GM21367 (cell line): ENCODE measurements around the gene SYT17.

Source experiments
- ATAC-seq: cut with Tn5 transposase; IDR thresholded peaks from one replicate; pipeline ENCODE4 v1.9.1; 2021; ENCODE audit not compliant: unreplicated experiment

The SYT17 gene

DNA sequence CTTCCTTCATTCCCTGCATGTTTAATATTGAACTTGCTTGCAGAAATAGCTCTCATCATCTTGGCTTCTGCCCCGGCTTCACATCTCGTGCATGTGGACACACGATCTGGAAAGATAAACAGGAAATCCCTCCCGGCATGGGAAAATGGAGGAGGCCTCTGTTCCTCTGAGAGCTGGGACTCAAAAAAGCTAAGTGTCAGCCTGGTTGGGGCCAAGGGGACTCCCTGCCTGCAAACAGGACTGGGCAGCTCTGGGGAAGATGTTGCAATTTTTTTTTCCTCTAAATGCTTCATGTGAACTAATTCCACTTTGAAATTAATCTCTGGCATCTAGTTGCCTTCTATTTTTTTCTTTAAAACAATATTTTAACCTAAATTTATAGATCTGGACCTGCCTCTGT lies 29.4 kb upstream of the SYT17 start:
- ATAC-seq = no peak

DNA sequence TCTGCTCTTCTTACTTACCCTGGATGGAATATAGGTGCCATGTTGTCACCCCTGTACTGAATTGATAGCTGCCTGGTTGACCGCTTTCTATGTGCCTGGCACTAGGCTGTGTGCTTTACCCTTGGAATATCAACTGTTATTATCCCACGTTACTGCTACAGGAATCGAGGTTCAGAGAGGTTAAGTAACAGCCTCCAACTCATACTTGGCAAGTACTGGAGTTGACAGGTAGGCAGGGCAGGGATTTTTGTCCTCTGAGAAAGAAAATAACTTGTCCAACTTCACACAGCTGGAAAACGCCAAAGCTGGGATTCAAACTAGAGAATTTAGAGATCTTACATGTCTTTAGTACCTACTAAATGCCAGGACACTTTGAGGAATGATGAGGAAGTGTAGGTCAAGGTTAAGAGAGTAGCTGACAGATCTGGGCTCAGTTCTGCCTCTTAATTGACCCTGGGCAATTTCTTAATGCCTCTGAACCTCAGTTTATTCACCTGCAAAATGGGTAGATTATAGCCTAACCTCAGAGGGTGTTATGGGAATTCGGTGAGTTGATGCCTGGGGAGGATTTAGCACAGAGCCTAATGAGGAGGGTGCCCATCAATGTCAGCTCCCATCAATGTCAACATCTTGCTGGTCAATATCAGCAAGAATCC lies 28.5 kb upstream of the SYT17 start:
- ATAC-seq = no peak

DNA sequence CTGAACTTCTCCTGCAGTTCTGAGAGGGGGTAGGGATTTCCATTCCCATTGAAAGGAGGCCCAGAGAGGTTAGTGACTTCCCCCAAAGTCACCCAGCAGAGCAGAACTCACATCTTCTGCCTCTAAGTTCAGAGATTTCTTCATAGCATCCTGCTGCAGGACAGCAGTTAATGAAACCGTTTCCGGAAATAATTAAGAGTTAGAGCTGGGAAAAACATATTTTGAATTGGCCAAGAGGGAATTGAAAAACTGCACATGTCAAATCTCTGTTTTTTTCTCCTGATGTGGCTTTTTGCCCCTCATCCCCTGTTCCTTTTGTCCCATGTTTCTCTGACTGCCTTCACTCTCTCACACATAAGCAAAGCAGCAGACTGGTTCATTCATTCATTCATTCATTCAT lies 27.6 kb upstream of the SYT17 start:
- ATAC-seq = no peak

DNA sequence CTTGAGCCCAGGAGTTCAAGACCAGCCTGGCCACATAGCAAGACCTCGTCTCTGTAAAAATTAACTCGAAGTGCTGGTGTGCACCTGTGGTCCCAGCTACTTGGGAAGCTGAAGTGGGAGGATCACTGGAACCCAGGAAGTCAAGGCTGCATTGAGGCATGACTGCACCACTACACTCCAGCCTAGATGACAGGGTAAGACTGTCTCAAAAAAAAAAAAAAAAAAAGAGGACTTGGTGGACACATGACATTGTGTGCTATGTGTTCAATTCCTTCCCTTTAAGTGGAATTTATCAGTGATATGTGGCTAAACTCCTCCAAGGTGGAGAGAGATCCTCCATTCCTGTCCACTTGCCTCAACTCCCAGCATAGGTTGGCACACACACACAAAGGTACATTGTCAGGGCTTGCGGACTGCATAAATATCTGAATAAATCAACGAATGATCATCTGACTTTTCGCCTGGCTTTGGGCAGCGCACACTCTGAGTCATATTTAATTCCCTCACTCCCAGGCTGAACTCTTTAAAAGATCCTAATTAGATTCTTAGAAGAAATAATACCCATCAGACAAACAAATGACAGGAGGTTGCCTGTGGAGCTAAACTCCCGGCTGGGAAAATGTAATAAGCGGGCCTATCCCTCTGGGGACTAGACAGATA lies 25.0 kb upstream of the SYT17 start:
- ATAC-seq = no peak

DNA sequence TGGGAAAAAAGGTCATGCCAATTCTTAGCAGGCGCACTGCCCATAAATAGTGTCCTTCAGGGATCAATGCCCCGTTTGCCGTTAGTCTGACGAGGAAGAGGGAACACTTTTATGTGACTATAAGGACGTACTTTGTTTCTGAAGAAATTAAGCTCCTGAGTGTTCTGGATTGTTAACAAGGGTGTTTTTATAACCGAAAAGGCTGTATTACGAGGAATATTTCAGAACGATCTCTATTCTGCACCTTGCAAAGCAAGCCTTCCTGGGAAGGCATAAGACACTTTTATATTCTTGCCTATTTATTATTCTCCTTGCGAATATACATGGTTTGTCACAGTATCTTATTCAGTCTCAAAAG lies 24.5 kb upstream of the SYT17 start:
- no peak for ATAC-seq

DNA sequence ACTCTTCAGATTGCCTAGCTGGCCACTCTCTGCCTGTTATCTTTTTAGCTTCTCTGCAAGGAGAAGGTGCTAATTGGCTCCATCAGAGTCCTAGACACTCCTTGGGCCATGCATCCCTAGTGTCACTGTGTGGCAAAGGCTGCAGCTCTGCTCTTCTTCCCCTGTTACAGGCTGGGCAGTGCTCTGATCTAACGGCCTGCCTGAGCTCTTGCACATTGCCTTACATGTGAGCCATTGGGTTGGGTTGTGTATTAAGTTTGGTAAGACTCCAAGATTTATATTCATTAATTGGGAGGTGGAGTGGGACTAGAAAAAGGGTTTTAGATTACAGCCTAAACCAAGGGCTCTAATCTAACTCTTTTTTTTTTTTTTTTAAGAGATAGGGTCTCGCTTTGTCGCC lies 23.0 kb upstream of the SYT17 start:
- no peak for ATAC-seq

DNA sequence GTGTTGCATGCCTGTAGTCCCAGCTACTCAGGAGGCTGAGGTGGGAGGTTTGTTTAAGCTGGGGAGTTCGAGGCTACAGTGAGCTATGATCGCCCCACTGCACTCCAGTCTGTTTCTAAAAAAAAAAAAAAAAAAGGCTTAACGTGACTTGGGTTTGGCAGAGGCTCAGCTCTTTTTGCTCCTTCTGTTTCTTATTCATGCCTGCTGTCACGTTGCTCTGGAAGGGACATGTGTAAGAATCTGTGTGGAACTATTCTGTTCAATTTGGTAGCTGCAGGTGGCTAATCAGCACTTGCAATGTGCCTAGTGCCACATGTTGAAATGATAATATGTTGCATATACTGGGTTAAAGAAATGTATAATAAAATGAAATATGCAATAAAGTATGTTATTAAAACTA lies 20.9 kb upstream of the SYT17 start:
- ATAC-seq = no peak

DNA sequence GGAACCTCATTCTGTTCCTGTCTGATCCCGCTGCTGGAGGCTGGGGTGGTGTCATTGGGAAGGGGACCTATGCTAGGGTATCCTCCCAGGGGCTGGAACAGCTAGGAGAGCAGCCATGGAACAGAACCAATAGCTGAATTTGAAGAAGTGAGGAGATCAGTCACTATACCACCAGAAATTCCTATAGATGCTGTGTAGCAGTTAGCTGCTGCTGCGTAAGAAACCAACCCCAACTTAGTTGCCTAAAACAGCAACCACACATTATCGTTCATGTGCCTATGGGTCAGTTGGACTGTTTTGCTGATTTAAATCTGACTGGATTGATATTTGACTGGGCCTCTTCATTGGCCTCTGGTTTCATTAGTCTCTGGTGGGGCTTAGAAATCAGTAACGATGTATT lies 20.4 kb upstream of the SYT17 start:
- no peak for ATAC-seq

DNA sequence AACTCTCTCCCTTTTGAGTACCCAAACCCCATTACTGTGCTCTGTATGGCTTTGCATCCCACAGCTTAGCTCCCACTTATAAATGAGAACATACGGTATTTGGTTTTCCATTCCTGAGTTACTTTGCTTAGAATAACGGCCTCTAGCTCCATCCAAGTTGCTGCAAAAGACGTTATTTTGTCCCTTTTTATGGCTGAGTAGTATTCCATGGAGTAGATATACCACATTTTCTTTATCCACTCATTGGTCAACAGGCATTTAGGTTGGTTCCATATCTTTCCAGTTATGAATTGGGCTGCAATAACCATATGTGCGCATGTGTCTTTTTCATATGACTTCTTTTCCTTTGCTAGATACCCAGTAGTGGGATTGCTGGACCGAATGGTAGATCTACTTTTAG lies 19.9 kb upstream of the SYT17 start:
- no peak for ATAC-seq

DNA sequence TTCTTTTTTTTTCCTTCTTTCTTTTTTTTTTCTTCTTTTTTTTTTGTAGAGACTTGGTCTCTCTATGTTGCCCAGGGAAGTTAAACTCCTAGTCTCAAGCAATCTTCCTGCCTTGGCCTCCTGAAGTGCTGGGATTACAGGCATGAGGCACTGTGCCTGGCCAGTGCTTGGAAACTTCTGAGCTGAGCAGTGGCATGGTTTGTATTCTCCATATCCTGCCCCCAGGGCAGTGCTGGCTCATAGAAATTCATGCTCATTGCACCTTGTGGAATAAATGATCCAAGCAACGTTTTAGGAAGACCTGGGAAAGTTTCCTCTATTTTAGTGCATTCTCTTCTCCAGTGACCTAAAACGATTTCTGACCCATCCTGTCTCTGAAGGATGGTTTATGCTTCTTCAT lies 16.7 kb upstream of the SYT17 start:
- ATAC-seq = no peak

DNA sequence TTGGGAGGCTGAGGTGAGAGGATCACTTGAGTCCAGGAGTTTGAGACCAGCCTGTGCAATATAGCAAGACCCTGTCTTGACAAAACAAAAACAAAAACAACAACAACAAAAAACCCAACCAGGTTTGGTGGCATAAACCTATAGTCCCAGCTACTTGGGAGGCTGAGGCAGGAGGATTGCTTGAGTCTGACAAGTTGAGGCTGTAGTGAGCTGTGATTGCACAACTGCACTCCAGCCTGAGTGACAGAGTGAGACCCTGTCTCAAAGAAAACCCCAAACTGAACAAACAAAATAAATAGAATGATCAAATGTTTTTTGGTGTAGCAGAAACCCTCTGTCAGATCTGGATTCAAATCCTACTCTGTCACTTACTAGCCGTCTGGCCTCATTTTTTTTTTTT lies 16.0 kb upstream of the SYT17 start:
- no peak for ATAC-seq

DNA sequence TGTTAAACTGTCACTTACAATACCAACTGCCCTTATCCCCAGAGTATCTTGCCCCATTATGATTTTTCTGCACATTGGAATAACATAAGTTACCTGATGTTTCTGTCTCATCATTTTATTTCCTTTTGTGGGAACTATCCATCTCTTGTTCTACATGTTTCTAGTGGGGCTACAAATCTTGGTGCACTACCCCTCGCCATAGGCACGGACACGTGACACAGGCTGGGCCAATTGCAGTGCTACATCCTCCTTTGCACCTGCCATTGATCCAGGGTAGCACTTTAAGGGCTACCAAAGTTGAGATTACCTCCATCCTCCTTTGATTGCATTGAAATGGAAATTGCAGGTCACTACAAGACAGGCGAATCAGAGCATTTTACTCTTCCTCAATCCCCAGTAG lies 14.2 kb upstream of the SYT17 start:
- ATAC-seq = no peak

DNA sequence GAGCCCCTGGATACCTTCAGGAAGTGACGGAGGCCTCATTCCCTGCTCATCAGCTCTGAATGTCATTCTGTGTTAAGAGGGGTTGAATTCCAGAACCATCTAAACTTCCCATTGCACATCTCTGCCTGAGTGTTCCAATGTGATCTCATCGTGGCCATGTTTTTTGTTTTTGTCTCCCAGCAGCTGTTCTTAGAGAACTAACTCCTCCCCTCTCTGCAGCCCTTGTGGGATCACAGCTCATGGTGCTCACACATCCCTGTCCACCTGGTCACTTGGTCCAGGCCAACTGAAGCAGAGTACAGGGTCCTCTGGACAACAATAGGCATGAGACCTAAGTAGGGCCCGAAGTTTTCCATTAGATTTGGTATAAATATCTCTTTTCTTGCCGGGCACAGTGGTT lies 6.0 kb upstream of the SYT17 start:
- no peak for ATAC-seq

DNA sequence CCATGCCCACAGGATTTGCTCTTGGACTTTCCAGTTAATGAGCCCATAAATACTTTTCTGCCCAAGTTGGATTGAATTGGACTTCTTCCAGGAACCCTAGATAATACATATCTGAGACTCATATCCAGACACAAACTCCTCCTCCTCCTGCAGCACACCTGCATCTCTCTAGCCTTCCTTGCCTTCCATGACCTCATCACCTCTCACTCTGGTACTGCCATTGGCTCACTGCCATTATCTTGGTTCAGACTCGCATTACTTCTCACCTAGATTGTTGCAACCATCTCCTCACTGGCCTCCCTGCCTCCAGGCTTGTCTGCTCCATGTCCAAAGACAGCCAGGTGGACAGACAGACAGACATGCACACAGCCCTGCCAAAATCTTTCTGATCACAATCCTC lies 4.8 kb upstream of the SYT17 start:
- no peak for ATAC-seq

DNA sequence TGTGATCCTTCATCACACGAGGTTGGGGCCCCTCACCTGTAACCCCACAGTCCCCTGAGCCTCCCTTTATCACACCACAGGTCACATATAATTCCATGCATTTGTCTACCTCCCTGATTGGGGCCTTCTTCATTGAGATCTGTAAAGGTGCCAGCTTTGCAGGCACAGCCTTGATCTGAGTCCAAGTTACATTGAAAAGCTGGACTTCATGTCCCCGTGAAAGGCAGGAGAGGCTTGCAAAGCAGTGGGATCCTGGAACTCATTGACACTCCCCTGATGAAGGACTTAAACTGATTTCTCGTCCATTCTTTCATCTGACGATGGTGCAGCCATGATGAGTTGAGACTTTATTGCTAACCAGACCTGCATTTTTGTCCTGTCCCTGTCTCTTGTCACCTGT lies 3.8 kb upstream of the SYT17 start:
- ATAC-seq = no peak

DNA sequence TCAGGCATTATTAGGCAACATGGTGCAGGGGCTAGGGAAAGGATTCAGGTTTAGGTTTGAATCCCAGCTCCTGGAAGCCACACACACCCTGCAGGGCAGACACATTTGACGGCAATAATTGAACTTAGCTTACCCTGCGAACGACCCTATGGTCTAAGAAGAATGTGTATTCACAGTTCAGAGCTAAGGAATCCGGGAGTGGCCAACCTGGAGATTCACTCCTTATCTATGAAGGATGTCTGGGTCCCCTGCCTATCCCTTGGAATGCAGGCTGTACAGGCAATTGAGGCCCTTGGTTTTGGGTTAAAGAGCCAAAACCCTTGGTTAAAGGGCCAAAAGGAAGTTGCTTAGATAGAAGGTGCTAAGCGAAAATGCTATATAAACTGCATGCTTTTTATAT lies 2.9 kb upstream of the SYT17 start:
- no peak for ATAC-seq

DNA sequence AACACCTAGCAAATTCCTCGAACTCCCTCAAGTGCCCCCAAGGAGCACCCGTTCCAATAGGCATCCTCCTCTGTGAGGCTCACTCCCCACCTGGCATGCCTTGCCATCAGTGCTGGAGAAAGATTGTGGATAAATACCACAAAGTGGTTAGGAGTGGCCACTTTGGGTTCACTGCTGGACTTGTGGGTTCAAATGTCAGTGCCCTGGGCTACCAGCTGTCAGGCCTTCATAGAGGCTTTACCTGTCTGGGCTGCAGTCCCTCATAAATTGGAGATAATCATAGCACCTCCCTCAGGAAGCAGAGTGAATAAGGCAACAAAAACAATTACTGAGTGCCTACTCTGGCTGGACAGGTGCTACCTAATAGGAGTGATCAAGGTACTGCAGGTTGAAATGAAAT lies 1.5 kb upstream of the SYT17 start:
- no peak for ATAC-seq

DNA sequence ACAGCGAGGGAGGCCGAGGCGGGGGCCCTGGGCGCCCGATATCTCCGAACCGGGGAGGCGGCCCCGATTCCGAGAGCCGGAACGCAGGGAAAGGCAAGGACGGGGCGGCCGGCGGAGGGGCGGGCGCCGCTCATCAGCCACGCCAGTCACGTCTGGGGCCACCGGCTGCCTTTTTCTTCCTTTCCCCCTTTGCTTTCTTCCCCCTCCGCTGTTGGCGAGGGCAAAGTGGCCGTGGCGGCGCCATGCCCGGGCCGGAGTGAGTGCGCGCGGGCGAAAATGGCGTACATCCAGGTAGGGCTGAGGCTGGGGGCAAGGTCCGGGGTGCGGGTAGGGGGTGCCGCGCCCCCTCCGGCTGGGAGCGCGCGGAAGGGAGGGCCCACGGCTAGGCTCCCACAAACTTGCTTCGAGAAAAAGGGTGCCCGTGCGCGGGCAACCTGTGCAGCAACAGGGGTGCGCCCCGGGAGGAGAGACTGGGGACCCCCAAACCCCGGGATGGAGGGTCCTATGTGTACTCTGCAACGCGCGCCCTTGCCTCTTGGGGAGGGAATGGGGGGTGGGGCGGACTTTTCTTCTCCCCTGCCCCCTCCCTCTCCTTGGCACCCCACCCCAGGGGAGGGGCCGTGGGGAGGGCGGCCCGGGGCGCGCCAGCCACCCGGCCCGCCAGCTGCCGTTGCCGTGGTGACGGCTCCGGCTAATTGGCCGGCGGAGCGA lies 486 bp downstream of the SYT17 start:
- no peak for ATAC-seq

DNA sequence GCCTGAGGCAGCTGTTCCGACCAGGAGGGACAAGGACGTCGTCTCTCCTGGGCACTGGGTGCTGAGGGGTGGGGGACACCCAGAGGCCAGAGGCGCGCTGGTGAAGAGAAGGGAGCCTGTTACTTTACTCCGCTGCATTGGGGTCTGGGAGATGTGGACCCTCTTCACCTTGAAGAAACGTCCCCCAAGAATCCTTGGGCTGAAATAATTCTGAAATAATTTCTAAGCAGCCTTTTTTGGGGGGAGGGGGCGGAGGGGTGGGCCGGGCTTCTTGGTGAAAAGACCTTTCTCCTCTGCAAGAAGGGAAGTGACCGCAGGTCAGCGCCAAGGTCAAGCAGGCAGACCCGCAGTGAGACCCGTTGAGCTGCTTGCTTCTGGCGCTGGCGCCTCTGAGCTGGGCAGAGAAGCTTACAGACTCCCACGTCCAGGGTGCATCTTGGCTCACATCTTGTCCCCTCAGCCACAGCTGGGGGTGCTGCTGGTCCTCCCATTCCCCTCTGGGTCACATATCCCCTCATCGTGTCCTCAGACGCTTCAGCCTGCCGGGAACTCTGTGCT lies 1.1 kb downstream of the SYT17 start:
- ATAC-seq = no peak

DNA sequence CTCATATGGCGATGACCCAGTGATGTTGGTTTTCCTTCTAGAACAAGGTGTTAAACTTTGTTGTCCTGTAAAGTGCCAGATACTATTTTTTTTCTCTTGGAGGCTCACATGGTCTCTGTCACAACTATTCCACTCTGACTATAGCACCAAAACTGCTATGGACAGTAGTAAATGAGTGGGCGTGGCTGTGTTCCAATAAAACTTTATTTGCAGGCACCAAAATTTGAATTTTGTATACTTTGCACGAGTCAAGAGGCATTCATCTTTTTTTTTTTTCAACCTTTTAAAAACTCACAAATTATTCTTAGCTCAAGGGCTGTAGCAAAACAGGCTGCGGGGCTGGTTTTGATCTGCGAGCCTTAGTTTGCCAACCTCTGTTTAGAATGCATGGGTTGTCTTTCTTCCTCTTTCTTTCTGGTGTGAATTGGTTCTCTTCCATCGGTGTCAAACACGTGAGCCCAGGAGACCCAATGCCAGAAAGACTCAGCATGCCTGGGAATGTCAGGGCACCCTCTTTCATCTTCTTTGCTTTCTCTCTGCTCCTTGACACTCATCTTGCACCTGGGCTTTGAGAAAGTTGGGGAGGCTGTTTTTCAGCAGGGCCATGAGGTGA lies 2.1 kb downstream of the SYT17 start:
- no peak for ATAC-seq

DNA sequence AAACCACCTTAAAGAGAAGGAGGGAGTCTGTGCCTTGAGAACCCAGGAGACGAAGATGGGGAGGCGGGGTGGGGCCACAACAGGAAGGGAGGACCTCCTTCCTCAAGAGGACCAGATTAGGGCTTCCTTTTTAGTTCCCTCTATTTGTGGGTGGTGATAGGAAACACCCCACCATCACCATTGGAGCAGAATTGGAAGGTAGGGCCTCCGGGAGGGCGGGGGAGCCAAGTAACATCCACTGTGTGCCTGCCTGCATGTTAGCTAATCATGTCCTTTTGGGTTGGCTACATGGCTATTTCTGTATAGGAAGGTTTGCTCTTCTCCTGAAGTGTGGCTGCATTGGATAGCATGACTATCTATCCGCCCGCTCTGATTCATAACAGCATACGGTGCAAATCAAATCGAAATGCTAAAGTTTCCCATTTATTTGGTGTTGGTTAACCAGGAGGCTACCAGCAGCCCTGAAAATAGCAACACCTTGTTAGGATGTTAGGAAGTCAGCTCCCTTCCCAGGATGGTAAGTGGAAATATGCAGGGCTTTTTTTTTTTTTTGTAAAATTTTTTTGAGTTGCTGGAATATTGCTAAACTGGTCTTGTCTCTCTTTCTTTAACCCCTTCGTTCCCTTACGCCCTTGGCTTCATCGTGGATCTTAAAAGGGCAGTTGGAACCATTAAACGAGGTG lies 4.2 kb downstream of the SYT17 start:
- ATAC-seq = no peak
